GM18867 (cell line): ENCODE data around the gene ZNF217.
"Not testable (repeated sequence)": the region's sequence is repeated elsewhere in the genome, so short reads cannot be mapped to it uniquely, and the experiment has no call there.

Experiments used
- ATAC-seq: cut with Tn5 transposase; IDR thresholded peaks from one replicate; pipeline ENCODE4 v1.9.1; 2021; ENCODE audit warnings: mild to moderate bottlenecking, moderate library complexity; ENCODE audit not compliant: unreplicated experiment

The ZNF217 gene

DNA sequence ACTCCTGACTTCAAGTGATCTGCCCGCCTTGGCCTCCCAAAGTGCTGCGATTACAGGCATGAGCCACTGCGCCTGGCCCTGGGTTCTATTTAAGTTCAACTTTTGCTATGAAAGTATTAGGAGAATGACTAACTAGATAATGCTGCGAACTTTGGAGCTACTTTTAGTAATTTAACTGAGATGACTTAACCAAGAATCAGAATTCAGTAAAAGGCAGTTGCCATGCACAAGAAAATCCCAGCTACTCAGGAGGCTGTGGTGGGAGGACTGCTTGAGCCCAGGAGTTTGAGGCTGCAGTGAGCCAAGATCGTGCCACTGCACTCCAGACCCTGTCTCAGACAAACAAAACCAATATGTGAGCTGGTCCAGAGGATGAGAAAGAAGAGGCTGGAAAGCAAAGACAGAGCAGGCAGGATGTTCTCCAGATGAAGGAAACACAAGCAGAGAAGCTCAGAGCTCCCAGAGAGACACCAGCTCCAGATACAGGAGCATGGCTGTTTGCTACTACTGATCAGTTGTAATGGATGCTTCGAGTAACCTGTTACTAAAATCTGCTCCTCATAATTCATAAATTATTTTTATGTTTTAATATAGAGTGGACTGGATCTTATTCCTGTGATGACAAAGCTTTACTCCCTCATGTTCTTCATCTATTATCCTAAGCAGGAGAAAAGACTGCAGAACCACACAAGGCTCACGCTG lies 23.9 kb downstream of the ZNF217 start:
- no peak for ATAC-seq

DNA sequence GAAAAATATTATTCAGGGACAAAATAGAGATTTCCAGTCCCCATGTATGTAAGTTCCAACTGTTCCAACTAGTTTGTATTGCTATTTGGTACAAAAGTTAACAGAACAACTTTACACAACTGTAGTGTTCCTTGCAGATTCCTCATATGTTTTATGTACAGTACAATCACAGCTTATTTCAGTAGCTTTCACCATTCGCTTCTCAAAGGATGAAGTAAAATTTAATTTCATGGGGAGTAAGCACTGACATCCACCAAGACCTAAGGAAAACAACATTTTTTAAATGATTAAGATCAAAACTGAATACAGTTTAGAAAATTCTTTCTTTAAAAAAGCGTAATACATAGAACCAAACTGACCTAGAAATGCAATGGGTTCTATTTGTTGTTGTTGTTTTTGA lies 24.6 kb downstream of the ZNF217 start:
- ATAC-seq, result no peak

DNA sequence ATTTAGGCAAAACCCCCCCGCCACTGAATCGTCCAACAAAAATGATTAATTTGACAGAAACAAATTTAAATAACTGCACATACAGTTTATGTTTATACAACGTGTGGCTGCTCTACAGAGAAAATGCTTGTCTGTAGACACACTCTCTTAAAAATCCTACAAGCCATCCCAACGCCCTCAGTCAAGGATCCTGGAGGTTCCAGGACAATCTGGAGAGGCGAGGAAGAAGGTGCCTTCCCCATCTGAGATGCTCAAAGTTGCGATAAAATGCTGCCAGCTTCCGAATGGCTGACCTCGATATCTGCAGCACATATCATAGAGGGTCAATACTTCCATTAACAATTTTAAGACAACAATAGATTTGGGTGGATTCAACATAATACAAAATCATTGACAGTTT lies 25.3 kb downstream of the ZNF217 start:
- no peak for ATAC-seq

DNA sequence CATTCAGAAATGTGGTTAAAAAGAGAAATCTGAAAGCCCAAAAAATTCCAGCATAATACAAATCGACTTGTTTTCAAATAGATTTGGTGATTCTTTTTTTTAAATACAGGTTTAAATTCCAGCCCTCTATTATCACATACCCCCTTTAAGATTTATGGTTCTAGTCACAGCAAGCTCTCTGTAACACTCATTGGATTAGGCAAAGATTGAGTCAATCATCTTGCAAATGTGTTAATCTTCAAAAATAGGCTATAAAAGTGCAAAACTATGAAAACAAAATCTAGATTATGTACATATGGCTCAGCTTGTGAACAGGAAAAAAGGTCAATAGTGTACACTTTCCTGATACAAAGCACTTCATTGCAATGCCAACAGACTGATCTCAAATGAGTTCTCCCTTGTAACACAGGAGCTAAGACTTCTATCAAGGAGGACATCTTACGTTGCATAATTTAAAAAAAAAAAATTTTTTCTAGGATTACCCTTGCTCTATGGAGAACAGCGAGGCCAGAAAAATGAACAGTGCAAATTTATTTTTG lies 26.2 kb downstream of the ZNF217 start:
- no peak for ATAC-seq

DNA sequence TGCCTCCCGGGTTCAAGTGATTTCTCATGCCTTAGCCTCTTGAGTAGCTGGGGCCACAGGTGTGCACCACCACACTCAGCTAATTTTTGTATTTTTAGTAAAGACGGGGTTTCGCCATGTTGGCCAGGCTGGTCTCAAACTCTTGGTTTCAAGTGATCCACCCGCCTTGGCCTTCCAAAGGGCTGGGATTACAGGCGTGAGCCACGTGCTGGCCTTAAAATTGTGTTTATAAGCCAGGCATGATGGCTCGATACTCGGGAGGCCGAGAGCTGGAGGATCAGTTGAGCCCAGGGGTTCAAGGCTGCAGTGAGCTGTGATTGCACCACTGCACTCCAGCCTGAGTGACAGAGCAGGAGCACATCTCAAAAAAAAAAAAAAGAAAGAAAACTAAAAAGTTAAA lies 27.0 kb downstream of the ZNF217 start:
- ATAC-seq, result not testable (repeated sequence)

DNA sequence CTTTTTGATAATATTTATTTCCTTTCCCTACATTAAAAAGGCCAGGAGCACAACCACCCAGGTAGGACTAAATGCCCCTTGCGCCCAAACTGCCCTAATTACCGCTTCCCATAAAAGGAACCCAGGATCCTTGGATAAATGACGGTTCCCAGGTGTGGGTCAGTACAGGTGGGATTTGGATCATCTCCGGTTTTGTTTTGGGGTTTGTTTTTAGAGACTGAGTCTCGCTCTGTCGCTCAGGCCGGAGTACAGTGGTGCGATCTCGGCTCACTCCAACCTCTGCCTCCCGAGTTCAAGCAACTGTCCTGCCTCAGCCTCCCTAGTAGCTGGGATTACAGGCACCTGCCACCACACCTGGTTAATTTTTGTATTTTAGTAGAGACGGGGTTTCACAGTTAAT lies 28.4 kb downstream of the ZNF217 start:
- no peak for ATAC-seq

DNA sequence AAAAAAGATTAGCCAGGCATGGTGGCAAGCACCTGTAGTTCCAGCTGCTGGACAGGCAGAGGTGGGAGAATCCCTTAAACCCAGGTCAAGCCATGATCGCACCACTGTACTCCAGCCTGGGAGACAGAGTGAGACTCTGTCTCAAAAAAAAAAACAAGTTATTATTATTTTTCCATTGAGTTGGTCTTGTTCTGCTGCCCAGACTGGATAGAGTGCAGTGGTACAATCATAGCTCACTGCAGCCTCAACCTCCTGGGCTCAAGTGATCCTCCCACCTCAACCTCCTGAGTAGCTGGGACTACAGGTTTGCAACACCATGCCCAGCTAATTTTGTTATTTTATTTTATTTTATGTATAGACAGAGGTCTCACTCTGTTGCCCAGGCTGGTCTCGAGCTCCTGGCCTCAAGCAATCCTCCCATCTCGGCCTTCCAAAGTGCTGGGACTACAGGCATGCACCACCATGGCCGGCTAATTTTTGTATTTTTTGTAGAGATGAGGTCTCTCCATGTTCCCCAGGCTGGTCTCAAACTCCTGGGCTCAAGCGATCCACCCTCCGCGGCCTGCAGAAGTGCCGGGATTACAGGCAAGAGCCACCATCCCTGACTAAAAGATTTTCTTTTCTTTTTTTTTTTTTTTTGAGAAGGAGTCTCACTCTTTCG lies 31.4 kb downstream of the ZNF217 start:
- ATAC-seq, result not testable (repeated sequence)

DNA sequence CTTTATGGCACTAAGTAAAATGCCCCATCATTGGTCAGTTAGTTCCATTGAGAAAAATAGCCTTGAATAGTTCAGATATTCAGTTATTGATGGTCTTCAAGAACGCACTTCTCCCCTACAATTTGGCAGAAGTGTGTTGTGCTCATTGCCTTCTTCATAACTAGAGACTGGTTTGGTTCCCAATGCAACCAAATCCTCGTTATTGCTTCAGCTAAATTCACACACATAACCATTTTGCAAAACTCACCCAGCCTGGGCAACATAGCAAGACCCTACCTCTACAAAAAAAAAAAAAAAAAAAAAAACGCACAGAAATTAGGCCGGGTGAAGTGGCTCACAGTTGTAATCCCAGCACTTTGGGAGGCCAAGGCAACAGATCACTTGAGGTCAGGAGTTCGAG lies 32.1 kb downstream of the ZNF217 start:
- ATAC-seq, result no peak

DNA sequence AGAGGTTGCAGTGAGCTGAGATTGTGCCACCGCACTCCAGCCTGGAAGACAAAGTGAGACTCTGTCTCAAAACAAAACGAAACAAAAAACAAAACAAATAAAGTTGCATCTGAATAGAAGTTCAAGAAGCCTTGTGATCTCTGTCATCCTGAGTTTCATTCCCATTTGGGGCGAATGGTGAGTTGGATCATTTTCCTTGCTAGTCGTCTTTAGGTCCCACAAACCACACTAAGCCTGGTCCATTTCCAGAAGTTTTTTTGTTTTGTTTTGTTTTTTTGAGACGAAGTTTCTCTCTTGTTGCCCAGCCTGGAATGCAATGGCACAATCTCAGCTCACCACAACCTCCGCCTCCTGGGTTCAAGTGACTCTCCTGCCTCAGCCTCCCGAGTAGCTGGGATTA lies 33.8 kb downstream of the ZNF217 start:
- ATAC-seq, result no peak

DNA sequence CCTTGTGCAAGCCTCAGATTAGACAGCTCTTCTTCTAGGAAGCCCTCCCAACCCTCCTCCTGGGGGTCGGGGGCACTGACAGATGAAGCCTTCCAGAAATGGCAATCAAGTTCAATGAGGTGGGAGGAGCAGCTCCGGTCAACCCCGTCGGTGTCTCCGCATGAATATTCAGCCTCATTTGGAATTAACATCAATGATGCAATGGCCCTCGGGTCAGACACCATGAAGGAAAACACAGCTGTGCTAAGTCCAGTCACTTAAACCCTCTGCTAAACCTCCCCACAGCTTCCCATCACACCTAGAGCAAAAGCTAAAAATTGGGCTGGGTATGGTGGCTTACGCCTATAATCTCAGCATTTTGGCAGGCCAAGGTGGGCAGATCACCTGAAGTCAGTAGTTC lies 36.5 kb downstream of the ZNF217 start:
- ATAC-seq, result no peak

DNA sequence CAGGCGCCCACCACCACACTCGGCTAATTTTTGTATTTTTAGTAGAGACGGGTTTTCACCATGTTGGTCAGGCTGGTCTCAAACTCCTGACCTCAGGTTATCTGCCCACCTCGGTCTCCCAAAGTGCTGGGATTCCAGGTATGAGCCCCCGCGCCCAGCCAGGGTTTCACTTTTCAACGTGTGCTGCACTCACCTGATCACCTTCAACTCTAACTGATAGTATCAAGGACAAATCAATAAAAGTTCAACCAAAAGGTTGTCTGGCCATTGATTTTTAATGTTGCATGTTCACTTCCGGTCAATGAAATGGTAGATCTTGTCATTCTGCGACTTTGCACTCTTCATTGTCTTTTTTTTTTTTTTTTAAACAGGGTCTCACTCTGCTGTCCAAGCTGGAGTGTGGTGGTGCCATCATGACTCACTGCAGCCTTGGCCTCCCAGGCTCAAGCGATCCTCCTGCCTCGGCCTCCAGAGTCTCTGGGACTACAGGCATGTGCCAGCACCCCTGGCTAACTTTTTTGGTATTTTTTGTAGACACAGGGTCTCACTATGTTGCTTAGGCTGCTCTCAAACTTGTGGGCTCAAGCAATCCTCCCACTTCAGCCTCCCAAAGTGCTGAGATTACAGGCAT lies 37.3 kb downstream of the ZNF217 start:
- ATAC-seq, result no peak

DNA sequence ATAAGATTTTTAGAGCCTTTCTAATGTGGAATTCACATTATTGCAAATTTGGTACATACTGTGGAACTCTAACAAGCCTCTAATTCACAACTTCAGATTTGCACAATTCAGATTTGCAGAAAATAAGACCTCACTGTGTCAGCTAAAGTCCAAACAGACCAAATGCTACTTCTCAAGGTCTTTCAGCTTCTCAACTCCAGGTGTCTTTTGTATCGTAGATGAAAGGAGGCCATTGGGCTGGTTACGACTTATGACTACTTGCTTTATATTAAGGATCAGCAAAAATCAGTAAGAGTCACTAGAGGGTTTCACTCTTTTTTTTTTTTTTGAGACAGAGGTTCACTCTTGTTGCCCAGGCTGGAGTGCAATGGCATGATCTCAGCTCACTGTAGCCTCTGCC lies 37.8 kb downstream of the ZNF217 start:
- no peak for ATAC-seq

DNA sequence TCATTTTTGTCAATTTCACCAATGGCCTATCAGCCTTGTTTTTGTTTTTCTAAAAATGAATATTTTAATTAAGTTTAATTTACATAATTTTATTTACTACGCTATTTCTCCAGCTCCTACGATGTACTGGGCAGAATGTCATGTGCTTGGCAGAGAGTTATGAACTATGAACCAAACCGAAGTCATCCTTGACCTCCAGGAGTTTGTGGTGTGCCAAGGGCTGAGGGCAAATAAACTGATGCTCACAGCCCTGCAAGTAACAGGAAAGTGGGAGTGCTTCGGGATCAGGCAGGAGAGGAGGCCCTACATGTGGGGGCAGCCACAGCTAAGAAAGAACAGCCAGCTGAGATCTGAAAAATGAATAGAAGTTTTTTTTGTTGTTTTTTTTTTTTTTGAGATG lies 38.6 kb downstream of the ZNF217 start:
- ATAC-seq, result no peak

DNA sequence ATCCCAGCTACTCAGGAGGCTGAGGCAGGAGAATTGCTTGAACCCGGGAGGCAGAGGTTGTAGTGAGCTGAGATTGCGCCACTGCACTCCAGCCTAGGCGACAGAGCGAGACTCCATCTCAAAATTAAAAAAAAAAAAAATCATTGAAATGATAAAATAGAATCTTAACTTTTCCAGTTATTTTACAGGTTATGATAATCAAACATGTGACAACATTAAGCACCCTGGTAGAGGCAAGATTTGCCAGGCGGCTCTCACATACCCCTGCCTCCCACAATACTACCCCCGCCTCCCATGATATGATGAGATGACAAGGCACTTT lies 41.1 kb downstream of the ZNF217 start:
- ATAC-seq, result not testable (repeated sequence)

DNA sequence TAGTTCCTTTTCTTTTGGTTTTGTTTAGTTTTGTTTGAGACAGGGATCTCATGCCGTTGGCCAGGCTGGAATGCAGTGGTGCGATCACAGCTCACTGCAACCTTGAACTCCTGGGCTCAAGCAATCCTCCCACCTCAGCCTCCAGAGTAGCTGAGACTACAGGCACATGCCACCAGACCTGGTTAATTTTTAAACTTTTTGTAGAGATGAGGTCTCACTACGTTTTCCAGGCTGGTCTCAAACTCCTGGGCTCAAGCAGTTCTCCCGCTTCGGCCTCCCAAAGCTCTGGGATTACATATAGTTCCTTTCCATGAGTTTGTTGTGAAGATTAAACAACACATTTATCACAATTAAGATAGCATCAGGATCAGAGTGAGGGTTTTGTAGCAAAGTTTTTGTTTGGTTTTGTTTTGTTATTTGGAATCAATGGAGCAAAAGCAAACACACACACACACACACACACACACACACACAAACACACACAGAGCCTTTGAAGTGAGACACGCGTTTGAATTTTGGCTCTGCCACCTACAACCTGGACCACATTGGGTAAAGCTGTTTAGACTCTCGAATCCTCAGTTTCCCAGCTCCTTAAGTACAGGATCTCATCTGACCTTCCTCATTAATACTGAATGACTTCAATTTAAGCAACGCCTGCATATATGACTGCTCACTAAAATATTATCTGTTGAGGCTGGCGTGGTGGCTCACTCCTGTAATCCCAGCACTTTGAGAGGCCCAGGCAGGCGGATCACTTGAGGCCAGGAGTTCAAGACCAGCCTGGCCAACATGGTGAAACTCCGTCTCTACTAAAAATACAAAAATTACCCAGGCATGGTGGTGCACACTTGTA lies 41.7 kb downstream of the ZNF217 start:
- ATAC-seq, result not testable (repeated sequence)

DNA sequence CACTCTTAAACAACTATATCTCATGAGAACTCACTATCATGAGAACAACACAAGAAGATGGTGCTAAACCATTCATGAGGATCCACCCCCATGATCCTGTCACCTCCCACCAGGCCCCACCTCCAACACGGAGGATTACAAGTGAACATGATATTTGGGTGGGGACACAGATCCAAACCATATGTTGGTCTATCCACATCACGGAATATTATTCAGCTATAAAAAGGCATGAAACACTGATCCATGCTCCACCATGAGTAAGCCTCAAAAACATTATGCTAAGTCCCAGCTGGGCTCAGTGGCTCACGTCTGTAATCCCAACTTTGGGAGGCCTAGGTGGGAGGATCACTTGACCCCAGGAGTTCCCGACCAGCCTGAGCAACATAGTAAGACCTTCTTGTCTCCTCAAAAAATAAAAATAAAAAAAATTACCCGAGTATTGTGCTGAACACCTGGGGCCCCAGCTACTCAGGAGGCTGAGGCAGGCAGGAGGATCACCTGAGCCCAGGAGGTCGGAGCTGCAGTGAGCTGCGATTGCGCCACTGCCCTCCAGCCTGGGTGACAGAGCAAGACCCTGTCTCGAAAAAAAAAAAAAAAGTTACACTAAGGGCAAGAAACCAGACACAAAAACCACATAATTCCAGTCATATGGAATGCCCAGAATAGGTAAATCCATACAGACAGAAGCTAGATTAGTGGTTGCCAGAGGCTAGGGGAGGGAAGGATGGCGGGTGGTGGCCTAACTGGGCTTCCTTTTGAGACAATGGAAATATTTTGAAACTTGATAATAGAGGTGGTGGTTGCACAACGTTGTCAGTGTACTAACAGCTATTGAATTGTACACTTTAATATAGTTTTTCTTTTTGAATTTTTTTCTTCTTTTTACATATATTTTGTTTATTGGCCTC lies 43.1 kb downstream of the ZNF217 start:
- no peak for ATAC-seq

DNA sequence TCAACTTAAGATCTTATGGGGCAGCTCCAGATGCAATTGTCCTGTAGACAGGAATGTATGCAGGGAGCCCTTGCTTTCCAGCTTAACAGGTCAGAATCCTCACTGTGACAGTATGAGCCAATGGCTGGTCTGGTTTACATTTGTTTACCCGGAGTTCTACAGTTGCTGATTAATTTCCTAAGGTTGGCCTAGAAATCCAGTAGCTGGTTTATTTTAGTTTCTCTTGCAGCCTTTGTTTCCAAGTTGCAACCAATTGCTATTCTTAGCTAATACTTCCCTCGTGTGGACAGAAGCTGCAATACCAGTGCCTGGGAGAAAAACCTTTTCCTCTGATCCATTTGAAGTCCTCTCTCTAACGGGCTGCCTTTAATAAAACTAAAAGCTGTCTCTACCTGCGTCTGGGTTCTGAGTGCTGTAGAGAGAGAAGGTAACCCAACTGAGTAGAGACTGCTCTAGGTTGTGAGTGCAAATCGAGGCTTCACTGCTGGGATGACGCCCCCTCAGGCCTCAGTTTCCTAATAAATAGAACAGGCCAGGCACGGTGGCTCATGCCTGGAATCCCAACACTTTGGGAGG lies 45.9 kb downstream of the ZNF217 start:
- ATAC-seq, result no peak

DNA sequence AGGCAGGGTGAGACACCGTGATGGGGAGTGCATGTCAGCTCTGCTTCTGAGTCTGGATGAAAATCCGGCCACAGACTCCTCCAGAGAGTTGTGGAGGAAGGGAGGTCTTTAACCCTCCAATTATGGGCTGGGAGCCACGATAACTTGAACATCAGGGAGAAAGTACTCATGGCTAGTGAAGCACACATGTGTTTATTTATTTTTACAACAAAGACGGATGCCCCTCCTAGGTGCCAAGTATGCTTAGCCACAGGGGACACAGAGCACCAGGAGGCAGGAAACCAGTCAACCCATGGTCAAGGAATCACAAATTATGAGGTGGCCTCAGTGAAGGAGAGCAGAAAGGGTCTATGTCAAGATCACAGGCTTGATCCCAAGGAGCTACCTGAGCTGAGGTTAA lies 54.1 kb downstream of the ZNF217 start:
- ATAC-seq, result no peak

DNA sequence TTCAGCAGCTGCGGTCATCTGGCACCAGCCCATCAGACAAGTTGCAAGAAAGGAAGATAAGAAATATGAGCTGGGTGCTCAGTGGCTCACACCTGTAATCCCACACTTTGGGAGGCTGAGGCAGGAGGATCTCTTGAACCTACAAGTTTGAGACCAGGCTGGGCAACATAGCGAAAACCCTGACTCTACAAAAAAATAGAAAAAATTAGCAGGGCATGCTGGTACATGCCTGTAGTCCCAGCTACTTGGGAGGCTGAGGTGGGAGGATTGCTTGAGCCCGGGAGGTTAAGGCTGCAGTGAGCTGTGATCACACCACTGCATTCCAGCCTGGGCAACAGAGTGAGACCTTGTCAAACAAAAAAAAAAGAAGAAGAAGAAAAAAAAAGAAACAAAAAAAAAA lies 57.3 kb downstream of the ZNF217 start:
- ATAC-seq, result not testable (repeated sequence)

DNA sequence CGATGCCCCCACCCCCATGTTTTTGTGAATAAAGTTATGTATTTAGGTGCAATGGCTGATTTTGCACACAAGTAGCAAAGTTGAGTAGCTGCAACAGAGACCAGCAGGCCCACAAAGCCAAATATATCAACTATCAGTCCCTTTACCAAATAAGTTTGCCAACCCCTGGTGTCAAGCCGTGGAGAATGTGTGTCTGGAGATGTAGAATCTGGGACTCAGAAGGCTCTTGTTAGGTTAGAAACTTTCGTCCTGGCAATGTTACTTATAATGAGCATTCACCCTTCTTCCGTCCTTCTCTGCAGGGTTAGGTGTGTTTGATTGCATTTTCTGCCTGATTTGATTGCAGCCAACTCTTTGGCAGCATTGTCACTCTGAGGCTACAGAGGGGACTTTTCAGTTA lies 57.8 kb downstream of the ZNF217 start:
- ATAC-seq, result no peak
